B cell (primary cell): ENCODE measurements around the gene MOB3A. TPM values are rescaled to one million over a fixed set of nuclear protein-coding genes. Genes with fewer than 3 reads are reported as not detected.

Experiments
- ATAC-seq: fragments of 200-7000 bp; cut with Tn5 transposase; one replicate; pipeline ENCODE4 v1.10.0; 2021; ENCODE audit warnings: low read depth, mild to moderate bottlenecking, moderate number of reproducible peaks, moderate library complexity
- CTCF ChIA-PET: fragments of 350-600 bp; sonication (Branson Sonifier 250); formaldehyde crosslinking; loops from one replicate; lab custom pipeline; 2021; ENCODE audit warnings: antibody characterized with exemption, inconsistent platforms; lab: Charles Lee
- POLR2A ChIA-PET: fragments of 350-600 bp; sonication (Branson Sonifier 250); formaldehyde crosslinking; loops from one replicate; lab custom pipeline; 2021; ENCODE audit warnings: antibody characterized with exemption; lab: Charles Lee
- DNase-seq: peaks from one replicate; pipeline ENCODE4 v3.0.0; 2013
- H2AFZ ChIP-seq: 2 replicates; pipeline ENCODE4 v1.6.1; 2012; ENCODE audit warnings: mild to moderate bottlenecking, low read depth, low read length; ENCODE audit not compliant: insufficient read depth, poor library complexity, severe bottlenecking
- H3K27ac ChIP-seq, 2 donors: 1 replicate in 1 of 2; 2 replicates in 1 of 2; pipeline ENCODE4 v1.5.1; 2012 to 2013; ENCODE audit warnings: low read length in 2 of 2, mild to moderate bottlenecking in 2 of 2, moderate library complexity in 1 of 2
- H3K27me3 ChIP-seq, 4 experiments: fragments of 200-600 bp in 1 of 4; sonication (generic) in 1 of 4; replicated peaks in 1 of 4; 1 replicate in 2 of 4; 2 replicates in 2 of 4; pipeline versions ENCODE4 v1.6.1 to v1.7.0; 2013 to 2016; ENCODE audit warnings: low read length in 3 of 4, mild to moderate bottlenecking in 2 of 4, mixed read lengths in 1 of 4, moderate library complexity in 1 of 4; ENCODE audit not compliant: insufficient read depth in 4 of 4, control insufficient read depth in 3 of 4; ENCODE audit errors: control extremely low read depth in 1 of 4
- H3K36me3 ChIP-seq, 2 experiments: replicated peaks in 1 of 2; 1 replicate in 1 of 2; 2 replicates in 1 of 2; pipeline versions ENCODE4 v1.6.1 to v1.7.1; 2013; ENCODE audit warnings: low read length in 1 of 2; ENCODE audit not compliant: insufficient read depth in 2 of 2, control insufficient read depth in 1 of 2; ENCODE audit errors: control extremely low read depth in 1 of 2, extremely low read depth in 1 of 2
- H3K4me1 ChIP-seq, 2 donors: fragments of 200-600 bp in 1 of 2; sonication (generic) in 1 of 2; 1 replicate in 1 of 2; 2 replicates in 1 of 2; pipeline versions ENCODE4 v1.5.1 to v1.6.1; 2013 to 2017; ENCODE audit warnings: low read length in 2 of 2; ENCODE audit not compliant: control insufficient read depth in 2 of 2, insufficient read depth in 2 of 2
- H3K4me2 ChIP-seq: replicated peaks from 2 replicates; pipeline ENCODE3; 2012; ENCODE audit warnings: mild to moderate bottlenecking, low read depth, low read length; ENCODE audit not compliant: poor library complexity, severe bottlenecking
- H3K4me3 ChIP-seq, 5 experiments: fragments of 200-600 bp in 1 of 5; sonication (generic) in 1 of 5; 1 replicate in 3 of 5; 2 replicates in 2 of 5; pipeline versions ENCODE4 v1.5.1 to v1.7.0; 2011 to 2016; ENCODE audit warnings: low read length in 4 of 5, mild to moderate bottlenecking in 4 of 5, low read depth in 2 of 5, control low read depth in 1 of 5, moderate library complexity in 1 of 5; ENCODE audit not compliant: insufficient read depth in 1 of 5; ENCODE audit errors: control extremely low read depth in 1 of 5, extremely low read depth in 1 of 5
- H3K79me2 ChIP-seq: fragments of 200-600 bp; sonication (generic); one replicate; pipeline ENCODE4 v1.6.0; 2016; ENCODE audit warnings: low read length; ENCODE audit not compliant: control insufficient read depth, insufficient read depth
- H3K9ac ChIP-seq: fragments of 200-600 bp; sonication (generic); 2 replicates; pipeline ENCODE4 v1.6.1; 2017; ENCODE audit warnings: mild to moderate bottlenecking, low read length, moderate library complexity
- H3K9me3 ChIP-seq, 3 donors: one replicate each; pipeline versions ENCODE4 v1.6.1 to v1.7.1; 2013; ENCODE audit warnings: low read length in 2 of 3; ENCODE audit not compliant: control insufficient read depth in 2 of 3, insufficient read depth in 1 of 3; ENCODE audit errors: control extremely low read depth in 1 of 3
- H4K20me1 ChIP-seq: 2 replicates; pipeline ENCODE4 v1.6.0; 2012; ENCODE audit warnings: mild to moderate bottlenecking, low read length; ENCODE audit not compliant: insufficient read depth, control insufficient read depth, poor library complexity, severe bottlenecking
- H3K27ac Mint-ChIP-seq: one replicate; pipeline ENCODE4 v1.8.0; 2021; ENCODE audit warnings: mixed read lengths
- H3K27me3 Mint-ChIP-seq: one replicate; pipeline ENCODE4 v1.8.0; 2021; ENCODE audit warnings: mixed read lengths
- H3K4me1 Mint-ChIP-seq: one replicate; pipeline ENCODE4 v1.8.0; 2021; ENCODE audit warnings: mixed read lengths
- H3K4me3 Mint-ChIP-seq: one replicate; pipeline ENCODE4 v1.8.0; 2021; ENCODE audit warnings: mixed read lengths
- H3K9me3 Mint-ChIP-seq: one replicate; pipeline ENCODE4 v1.8.0; 2022; ENCODE audit warnings: mixed read lengths; ENCODE audit not compliant: insufficient read depth
- EZH2 ChIP-seq: IDR thresholded peaks from 2 replicates; pipeline ENCODE4 v1.6.1; 2012; ENCODE audit warnings: borderline replicate concordance, low read depth, mild to moderate bottlenecking, moderate library complexity, low read length; ENCODE audit not compliant: insufficient read depth, poor library complexity, severe bottlenecking
- WGBS: methylation state at CpG from one replicate; pipeline ENCODE4 v1.1.5; 2013; ENCODE audit warnings: missing lambda C conversion rate; ENCODE audit not compliant: insufficient coverage; 5-methylcytosine and 5-hydroxymethylcytosine counted together
- intact Hi-C: fragments of 100-400 bp; cut with micrococcal nuclease; formaldehyde crosslinking; loops from one replicate; pipeline ENCODE4 v1.10.0; 2022
- polyA plus RNA-seq: library from polyadenylated mRNA; depleted of rRNA; stranded (reverse); fragments of >200 nt; gene quantifications from 2 replicates; pipeline ENCODE4 v1.2.3, GENCODE V29; 2012
- total RNA-seq, 2 donors: library from RNA; stranded (reverse); fragments of 120-200 nt in 1 of 2; gene quantifications; 1 replicate in 1 of 2; 2 replicates in 1 of 2; pipeline versions ENCODE4 v1.2.3 to v1.2.4, GENCODE V29; 2013 to 2022
- TF ChIP-seq, protein P1 (sequence below): fragments of 200-600 bp; IDR thresholded peaks from one replicate; pipeline ENCODE4 v1.8.0; 2022; ENCODE audit warnings: antibody characterized with exemption, mild to moderate bottlenecking

The MOB3A gene
- total and polyA plus RNA-seq, 2 donors (not counting 1 experiment from before 2014, with no cell fraction given), result 190 to 228 TPM

DNA sequence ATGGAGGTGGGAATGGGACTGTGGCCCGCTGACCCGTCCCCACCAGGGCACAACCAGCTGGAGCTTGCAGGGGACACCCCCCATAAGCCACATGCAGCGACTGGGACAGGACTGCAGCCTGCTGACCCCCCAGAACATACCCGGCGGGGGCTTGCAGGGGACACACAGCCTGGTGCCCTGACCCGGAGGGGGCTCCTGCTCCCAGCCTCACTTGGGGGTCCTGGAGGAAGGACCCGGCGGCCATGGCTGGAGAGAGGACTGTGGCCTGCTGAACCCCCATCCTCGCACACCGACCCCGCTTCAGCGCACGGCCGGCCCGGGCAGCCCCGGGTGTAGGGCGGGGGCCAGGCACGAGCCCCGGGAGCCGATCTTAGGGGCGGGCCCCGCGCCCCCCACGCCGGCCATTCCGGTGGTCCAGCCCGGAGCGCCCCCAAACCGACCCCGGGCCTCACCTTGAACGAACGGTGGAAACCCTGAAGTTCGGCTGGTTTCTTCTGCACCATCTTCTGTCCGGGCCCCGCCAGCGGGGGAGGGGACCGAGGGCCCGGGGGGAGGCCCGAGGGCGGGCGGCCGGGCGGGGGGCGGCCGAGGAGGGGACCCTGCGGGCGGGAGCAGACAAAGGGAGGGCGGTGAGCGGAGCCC, 45.7 kb downstream of the MOB3A start:
- Histone ChIP-seq H4K20me1 (peaks cover 53% of the 10 kb centered on the region), H3K4me2 (peak overlapping the region; percentile 92), H3K79me2 (peaks cover 57% of the 10 kb centered on the region), H3K4me3 (peak overlapping the region; percentile 62 to 98 (median 94)), H3K27ac (peak overlapping the region; percentile 92 to 98), H3K9ac (peak overlapping the region; percentile 78), H3K4me1 (peaks cover 79 to 85% of the 10 kb centered on the region in 2 donors), H2AFZ (no peak overlapping the region), H3K36me3 (peaks cover 0 to 41% of the 10 kb centered on the region in 2 experiments), H3K27me3 (no peaks in the 10 kb centered on the region), H3K9me3 (peaks cover 0 to 2% (median 0%) of the 10 kb centered on the region in 3 donors)
- H3K9me3 Mint-ChIP-seq, result no peaks in the 10 kb centered on the region
- peak overlapping the region; percentile 99 for H3K4me3 Mint-ChIP-seq
- peak overlapping the region; percentile 98 for H3K27ac Mint-ChIP-seq
- TF ChIP-seq, protein P1, sequence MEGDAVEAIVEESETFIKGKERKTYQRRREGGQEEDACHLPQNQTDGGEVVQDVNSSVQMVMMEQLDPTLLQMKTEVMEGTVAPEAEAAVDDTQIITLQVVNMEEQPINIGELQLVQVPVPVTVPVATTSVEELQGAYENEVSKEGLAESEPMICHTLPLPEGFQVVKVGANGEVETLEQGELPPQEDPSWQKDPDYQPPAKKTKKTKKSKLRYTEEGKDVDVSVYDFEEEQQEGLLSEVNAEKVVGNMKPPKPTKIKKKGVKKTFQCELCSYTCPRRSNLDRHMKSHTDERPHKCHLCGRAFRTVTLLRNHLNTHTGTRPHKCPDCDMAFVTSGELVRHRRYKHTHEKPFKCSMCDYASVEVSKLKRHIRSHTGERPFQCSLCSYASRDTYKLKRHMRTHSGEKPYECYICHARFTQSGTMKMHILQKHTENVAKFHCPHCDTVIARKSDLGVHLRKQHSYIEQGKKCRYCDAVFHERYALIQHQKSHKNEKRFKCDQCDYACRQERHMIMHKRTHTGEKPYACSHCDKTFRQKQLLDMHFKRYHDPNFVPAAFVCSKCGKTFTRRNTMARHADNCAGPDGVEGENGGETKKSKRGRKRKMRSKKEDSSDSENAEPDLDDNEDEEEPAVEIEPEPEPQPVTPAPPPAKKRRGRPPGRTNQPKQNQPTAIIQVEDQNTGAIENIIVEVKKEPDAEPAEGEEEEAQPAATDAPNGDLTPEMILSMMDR, result no peak
- no peak for TF ChIP-seq EZH2
- CTCF ChIA-PET, result interaction anchor here (0.5 to 2.0 kb wide), 5 partner anchors 8 to 106 kb away, joined by 3 to 10 read pairs (median 3); no protein-coding TSS in a partner anchor
- DNase-seq (no peak), ATAC-seq (no peak)
- intact Hi-C loops, result loop anchor here (1.0 to 2.0 kb wide), 4 partner anchors 8 to 40 kb away; no protein-coding TSS in a partner anchor
- POLR2A ChIA-PET, result interaction anchor here (0.8 to 8.2 kb wide), 12 partner anchors 8 to 165 kb away, joined by 3 to 111 read pairs (median 4); partner anchors contain the start of genes ABHD17A, IZUMO4 and MOB3A
- H3K4me1 Mint-ChIP-seq, result peaks cover 67% of the 10 kb centered on the region
- H3K27me3 Mint-ChIP-seq, result no peaks in the 10 kb centered on the region
- under 1% methylated on average over 49 of the region's 49 CpGs for WGBS
